B cell (primary cell): ENCODE results near the gene HOMER1. TPM values are rescaled to one million over a fixed set of nuclear protein-coding genes. Genes with fewer than 3 reads are reported as not detected.

Experiments used
- ATAC-seq: fragments of 200-7000 bp; cut with Tn5 transposase; one replicate; pipeline ENCODE4 v1.10.0; 2021; ENCODE audit warnings: low read depth, mild to moderate bottlenecking, moderate number of reproducible peaks, moderate library complexity
- CTCF ChIA-PET: fragments of 350-600 bp; sonication (Branson Sonifier 250); formaldehyde crosslinking; loops from one replicate; lab custom pipeline; 2021; ENCODE audit warnings: antibody characterized with exemption, inconsistent platforms; lab: Charles Lee
- POLR2A ChIA-PET: fragments of 350-600 bp; sonication (Branson Sonifier 250); formaldehyde crosslinking; loops from one replicate; lab custom pipeline; 2021; ENCODE audit warnings: antibody characterized with exemption; lab: Charles Lee
- DNase-seq: peaks from one replicate; pipeline ENCODE4 v3.0.0; 2013
- H2AFZ ChIP-seq: 2 replicates; pipeline ENCODE4 v1.6.1; 2012; ENCODE audit warnings: mild to moderate bottlenecking, low read depth, low read length; ENCODE audit not compliant: insufficient read depth, poor library complexity, severe bottlenecking
- H3K27ac ChIP-seq, 2 donors: 1 replicate in 1 of 2; 2 replicates in 1 of 2; pipeline ENCODE4 v1.5.1; 2012 to 2013; ENCODE audit warnings: low read length in 2 of 2, mild to moderate bottlenecking in 2 of 2, moderate library complexity in 1 of 2
- H3K27me3 ChIP-seq, 4 experiments: fragments of 200-600 bp in 1 of 4; sonication (generic) in 1 of 4; replicated peaks in 1 of 4; 1 replicate in 2 of 4; 2 replicates in 2 of 4; pipeline versions ENCODE4 v1.6.1 to v1.7.0; 2013 to 2016; ENCODE audit warnings: low read length in 3 of 4, mild to moderate bottlenecking in 2 of 4, mixed read lengths in 1 of 4, moderate library complexity in 1 of 4; ENCODE audit not compliant: insufficient read depth in 4 of 4, control insufficient read depth in 3 of 4; ENCODE audit errors: control extremely low read depth in 1 of 4
- H3K36me3 ChIP-seq, 2 experiments: replicated peaks in 1 of 2; 1 replicate in 1 of 2; 2 replicates in 1 of 2; pipeline versions ENCODE4 v1.6.1 to v1.7.1; 2013; ENCODE audit warnings: low read length in 1 of 2; ENCODE audit not compliant: insufficient read depth in 2 of 2, control insufficient read depth in 1 of 2; ENCODE audit errors: control extremely low read depth in 1 of 2, extremely low read depth in 1 of 2
- H3K4me1 ChIP-seq, 2 donors: fragments of 200-600 bp in 1 of 2; sonication (generic) in 1 of 2; 1 replicate in 1 of 2; 2 replicates in 1 of 2; pipeline versions ENCODE4 v1.5.1 to v1.6.1; 2013 to 2017; ENCODE audit warnings: low read length in 2 of 2; ENCODE audit not compliant: control insufficient read depth in 2 of 2, insufficient read depth in 2 of 2
- H3K4me2 ChIP-seq: replicated peaks from 2 replicates; pipeline ENCODE3; 2012; ENCODE audit warnings: mild to moderate bottlenecking, low read depth, low read length; ENCODE audit not compliant: poor library complexity, severe bottlenecking
- H3K4me3 ChIP-seq, 5 experiments: fragments of 200-600 bp in 1 of 5; sonication (generic) in 1 of 5; 1 replicate in 3 of 5; 2 replicates in 2 of 5; pipeline versions ENCODE4 v1.5.1 to v1.7.0; 2011 to 2016; ENCODE audit warnings: low read length in 4 of 5, mild to moderate bottlenecking in 4 of 5, low read depth in 2 of 5, control low read depth in 1 of 5, moderate library complexity in 1 of 5; ENCODE audit not compliant: insufficient read depth in 1 of 5; ENCODE audit errors: control extremely low read depth in 1 of 5, extremely low read depth in 1 of 5
- H3K79me2 ChIP-seq: fragments of 200-600 bp; sonication (generic); one replicate; pipeline ENCODE4 v1.6.0; 2016; ENCODE audit warnings: low read length; ENCODE audit not compliant: control insufficient read depth, insufficient read depth
- H3K9ac ChIP-seq: fragments of 200-600 bp; sonication (generic); 2 replicates; pipeline ENCODE4 v1.6.1; 2017; ENCODE audit warnings: mild to moderate bottlenecking, low read length, moderate library complexity
- H3K9me3 ChIP-seq, 3 donors: one replicate each; pipeline versions ENCODE4 v1.6.1 to v1.7.1; 2013; ENCODE audit warnings: low read length in 2 of 3; ENCODE audit not compliant: control insufficient read depth in 2 of 3, insufficient read depth in 1 of 3; ENCODE audit errors: control extremely low read depth in 1 of 3
- H4K20me1 ChIP-seq: 2 replicates; pipeline ENCODE4 v1.6.0; 2012; ENCODE audit warnings: mild to moderate bottlenecking, low read length; ENCODE audit not compliant: insufficient read depth, control insufficient read depth, poor library complexity, severe bottlenecking
- H3K27ac Mint-ChIP-seq: one replicate; pipeline ENCODE4 v1.8.0; 2021; ENCODE audit warnings: mixed read lengths
- H3K27me3 Mint-ChIP-seq: one replicate; pipeline ENCODE4 v1.8.0; 2021; ENCODE audit warnings: mixed read lengths
- H3K4me1 Mint-ChIP-seq: one replicate; pipeline ENCODE4 v1.8.0; 2021; ENCODE audit warnings: mixed read lengths
- H3K4me3 Mint-ChIP-seq: one replicate; pipeline ENCODE4 v1.8.0; 2021; ENCODE audit warnings: mixed read lengths
- H3K9me3 Mint-ChIP-seq: one replicate; pipeline ENCODE4 v1.8.0; 2022; ENCODE audit warnings: mixed read lengths; ENCODE audit not compliant: insufficient read depth
- EZH2 ChIP-seq: IDR thresholded peaks from 2 replicates; pipeline ENCODE4 v1.6.1; 2012; ENCODE audit warnings: borderline replicate concordance, low read depth, mild to moderate bottlenecking, moderate library complexity, low read length; ENCODE audit not compliant: insufficient read depth, poor library complexity, severe bottlenecking
- WGBS: methylation state at CpG from one replicate; pipeline ENCODE4 v1.1.5; 2013; ENCODE audit warnings: missing lambda C conversion rate; ENCODE audit not compliant: insufficient coverage; 5-methylcytosine and 5-hydroxymethylcytosine counted together
- intact Hi-C: fragments of 100-400 bp; cut with micrococcal nuclease; formaldehyde crosslinking; loops from one replicate; pipeline ENCODE4 v1.10.0; 2022
- polyA plus RNA-seq: library from polyadenylated mRNA; depleted of rRNA; stranded (reverse); fragments of >200 nt; gene quantifications from 2 replicates; pipeline ENCODE4 v1.2.3, GENCODE V29; 2012
- total RNA-seq, 2 donors: library from RNA; stranded (reverse); fragments of 120-200 nt in 1 of 2; gene quantifications; 1 replicate in 1 of 2; 2 replicates in 1 of 2; pipeline versions ENCODE4 v1.2.3 to v1.2.4, GENCODE V29; 2013 to 2022
- TF ChIP-seq, protein P1 (sequence below): fragments of 200-600 bp; IDR thresholded peaks from one replicate; pipeline ENCODE4 v1.8.0; 2022; ENCODE audit warnings: antibody characterized with exemption, mild to moderate bottlenecking

Gene HOMER1
- total and polyA plus RNA-seq, 2 donors (not counting 1 experiment from before 2014, with no cell fraction given) = 0.63 to 5.4 TPM

DNA sequence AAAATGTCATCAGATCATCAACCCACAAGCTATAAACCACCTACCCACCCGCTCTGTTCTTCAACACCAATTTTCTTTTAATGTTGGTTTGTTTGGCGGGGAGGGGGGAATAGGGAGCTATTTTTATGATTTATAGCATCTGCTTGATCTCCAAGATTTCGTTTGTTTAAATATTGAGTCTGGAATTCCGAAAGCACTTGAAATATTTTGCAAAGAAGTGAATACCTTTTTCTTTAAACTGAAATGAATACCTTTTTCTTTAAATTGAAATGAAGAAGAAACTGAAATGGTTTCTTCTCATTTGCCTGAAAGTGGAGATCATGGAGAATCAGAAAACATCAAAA, 49.3 kb upstream of the HOMER1 start:
- POLR2A ChIA-PET = no interaction called here
- Mint-ChIP-seq H3K9me3 (no peaks in the 10 kb centered on the region), H3K27me3 (peaks cover 9% of the 10 kb centered on the region), H3K27ac (no peak overlapping the region), H3K4me3 (no peak overlapping the region), H3K4me1 (peaks cover 3% of the 10 kb centered on the region)
- CTCF ChIA-PET = interaction anchor here (1.0 kb wide), 1 partner anchor 9 kb away, joined by 4 read pairs; no protein-coding TSS in a partner anchor
- Histone ChIP-seq H3K36me3 (no peaks in the 10 kb centered on the region), H3K9me3 (no peaks in the 10 kb centered on the region), H3K4me2 (no peak overlapping the region), H3K27me3 (no peaks in the 10 kb centered on the region), H3K4me1 (no peaks in the 10 kb centered on the region), H3K27ac (no peak overlapping the region), H3K9ac (no peak overlapping the region), H3K4me3 (no peak overlapping the region), H2AFZ (no peak overlapping the region), H3K79me2 (no peaks in the 10 kb centered on the region), H4K20me1 (no peaks in the 10 kb centered on the region)
- no peak for TF ChIP-seq EZH2
- TF ChIP-seq, protein P1, sequence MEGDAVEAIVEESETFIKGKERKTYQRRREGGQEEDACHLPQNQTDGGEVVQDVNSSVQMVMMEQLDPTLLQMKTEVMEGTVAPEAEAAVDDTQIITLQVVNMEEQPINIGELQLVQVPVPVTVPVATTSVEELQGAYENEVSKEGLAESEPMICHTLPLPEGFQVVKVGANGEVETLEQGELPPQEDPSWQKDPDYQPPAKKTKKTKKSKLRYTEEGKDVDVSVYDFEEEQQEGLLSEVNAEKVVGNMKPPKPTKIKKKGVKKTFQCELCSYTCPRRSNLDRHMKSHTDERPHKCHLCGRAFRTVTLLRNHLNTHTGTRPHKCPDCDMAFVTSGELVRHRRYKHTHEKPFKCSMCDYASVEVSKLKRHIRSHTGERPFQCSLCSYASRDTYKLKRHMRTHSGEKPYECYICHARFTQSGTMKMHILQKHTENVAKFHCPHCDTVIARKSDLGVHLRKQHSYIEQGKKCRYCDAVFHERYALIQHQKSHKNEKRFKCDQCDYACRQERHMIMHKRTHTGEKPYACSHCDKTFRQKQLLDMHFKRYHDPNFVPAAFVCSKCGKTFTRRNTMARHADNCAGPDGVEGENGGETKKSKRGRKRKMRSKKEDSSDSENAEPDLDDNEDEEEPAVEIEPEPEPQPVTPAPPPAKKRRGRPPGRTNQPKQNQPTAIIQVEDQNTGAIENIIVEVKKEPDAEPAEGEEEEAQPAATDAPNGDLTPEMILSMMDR = no peak
- DNase-seq (no peak), ATAC-seq (no peak)
- no CpG with 5 or more reads among the region's 4 CpGs for WGBS
- intact Hi-C loops = no loop called here

DNA sequence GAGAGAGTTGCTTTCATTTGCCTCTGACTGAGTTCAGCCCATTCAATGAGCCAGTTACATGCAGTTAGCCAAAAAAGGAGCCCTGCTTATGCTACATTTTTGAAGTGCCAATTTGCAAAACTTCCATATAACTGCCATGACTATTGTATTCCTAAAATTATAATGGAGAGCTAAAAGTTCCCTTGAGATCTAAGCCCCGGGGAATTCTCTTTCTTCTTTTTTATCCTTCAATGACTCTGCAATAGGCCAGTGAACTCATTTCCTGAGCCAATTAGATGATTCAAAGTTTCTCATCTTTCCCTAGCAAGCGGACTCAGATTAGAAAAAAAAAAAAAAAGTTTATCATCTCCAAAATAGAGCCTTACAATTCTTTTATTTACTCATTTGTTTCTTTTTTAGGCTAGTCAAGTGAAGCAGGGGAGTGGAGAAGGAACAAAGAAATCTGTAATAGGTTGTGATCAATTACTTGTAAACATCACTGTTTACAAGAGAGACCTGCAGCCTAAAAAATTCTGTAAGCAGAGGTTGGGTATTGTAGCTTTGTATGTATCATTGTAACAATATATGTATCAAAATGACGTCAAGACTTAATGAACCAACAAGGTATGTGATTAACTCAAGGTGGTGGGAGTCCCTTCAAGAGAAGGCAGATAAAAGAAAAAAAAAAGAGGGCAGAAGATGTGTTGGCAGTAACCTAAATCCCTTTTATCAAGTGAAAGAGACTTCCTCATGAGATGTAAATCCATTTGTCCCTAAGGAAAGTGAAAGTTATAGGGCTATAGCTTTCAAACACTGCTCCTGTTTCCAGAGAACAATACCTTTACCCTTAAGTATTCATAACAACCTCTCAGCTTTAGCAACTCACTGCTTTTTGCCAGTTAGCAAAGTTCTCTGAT, 48.7 kb upstream of the HOMER1 start:
- Histone ChIP-seq H3K27me3 (no peaks in the 10 kb centered on the region), H3K79me2 (no peaks in the 10 kb centered on the region), H3K4me2 (no peak overlapping the region), H3K4me1 (no peaks in the 10 kb centered on the region), H3K27ac (no peak overlapping the region), H3K9ac (no peak overlapping the region), H2AFZ (no peak overlapping the region), H3K9me3 (no peaks in the 10 kb centered on the region), H3K36me3 (no peaks in the 10 kb centered on the region), H4K20me1 (no peaks in the 10 kb centered on the region), H3K4me3 (no peak overlapping the region)
- H3K27me3 Mint-ChIP-seq = peaks cover 5% of the 10 kb centered on the region
- H3K4me3 Mint-ChIP-seq = no peak overlapping the region
- TF ChIP-seq EZH2 = no peak
- TF ChIP-seq, protein P1 = no peak
- 100% methylated on average over 1 of the region's 3 CpGs for WGBS
- CTCF ChIA-PET = interaction anchor here (1.0 kb wide), 1 partner anchor 9 kb away, joined by 4 read pairs; no protein-coding TSS in a partner anchor
- POLR2A ChIA-PET = no interaction called here
- ATAC-seq (no peak), DNase-seq (no peak)
- H3K4me1 Mint-ChIP-seq = peaks cover 3% of the 10 kb centered on the region
- no peak overlapping the region for H3K27ac Mint-ChIP-seq
- intact Hi-C loops = no loop called here
- H3K9me3 Mint-ChIP-seq = no peaks in the 10 kb centered on the region
